Measurements from ENCODE around the gene KIF5C.

Gene KIF5C

DNA sequence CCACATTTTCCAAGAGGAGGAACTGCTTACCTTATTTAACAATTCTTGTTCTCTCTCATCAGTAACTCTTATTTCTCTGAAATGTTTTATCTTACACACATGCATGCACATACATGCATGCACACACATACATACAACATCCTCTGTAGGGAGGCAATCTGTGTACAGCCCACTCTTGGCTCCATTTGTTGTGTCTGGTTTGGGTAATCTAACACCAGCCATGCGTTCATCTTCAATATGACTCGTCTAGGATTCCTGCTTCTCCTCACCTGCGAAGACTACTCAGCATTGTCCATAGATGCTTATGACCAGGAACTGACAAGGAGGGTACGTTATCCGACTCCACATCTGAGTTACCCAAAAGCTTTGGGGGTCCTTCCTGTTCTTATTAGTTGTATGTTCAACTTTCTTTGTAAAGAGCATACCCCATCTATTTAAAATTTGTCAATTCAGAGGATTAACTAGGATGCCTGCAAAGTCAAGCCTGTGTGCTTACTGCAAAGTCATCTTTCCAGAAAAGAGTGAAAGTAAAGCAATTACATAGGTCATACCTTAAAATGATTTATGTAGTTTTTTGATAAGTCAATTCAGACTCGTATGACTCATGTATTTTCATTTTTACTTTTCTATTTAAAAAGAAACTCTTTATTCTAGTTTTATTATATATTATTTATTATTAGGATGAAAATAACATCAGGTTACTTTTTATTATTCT is 181.7 kb downstream of the KIF5C start:
- DNase-seq: no peak

DNA sequence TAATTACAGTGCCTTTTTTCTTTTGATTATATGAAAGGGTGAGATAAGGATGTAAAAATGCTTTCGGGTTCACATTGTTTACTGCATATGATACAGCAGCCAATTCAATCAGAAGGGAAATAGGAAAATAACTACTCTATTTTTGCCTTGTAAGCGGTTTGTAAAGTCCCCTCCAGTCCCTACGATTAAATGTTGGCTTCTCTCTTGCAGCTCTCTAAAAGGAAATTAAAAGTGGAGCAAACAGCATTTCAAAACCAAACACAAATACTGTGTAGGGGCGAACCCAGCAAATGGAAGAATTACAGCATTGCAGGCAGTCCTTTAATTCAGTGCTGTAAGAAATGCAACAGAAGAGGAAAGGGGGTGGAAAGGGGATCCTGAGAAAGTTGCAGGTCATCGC is 182.4 kb downstream of the KIF5C start:
- DNase-seq: no peak

DNA sequence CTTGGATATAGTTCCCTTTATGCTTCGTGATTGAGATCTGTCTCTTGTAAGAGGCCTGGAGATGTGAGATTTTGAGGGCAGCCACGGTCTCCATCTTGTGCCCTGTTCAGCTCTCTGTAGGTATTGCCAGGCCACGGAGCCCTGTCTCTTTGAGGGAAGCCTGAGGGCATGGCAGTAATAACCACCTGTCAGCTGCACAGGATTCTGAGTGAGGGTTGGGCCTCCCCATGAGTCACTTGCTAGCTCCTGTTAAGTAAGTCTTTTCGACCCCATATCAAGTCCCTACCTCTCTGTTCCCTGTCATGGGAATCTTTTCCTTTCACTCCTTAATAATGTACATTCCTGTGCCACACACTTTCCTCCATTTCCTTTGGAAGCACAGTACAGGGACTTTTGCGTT is 183.9 kb downstream of the KIF5C start:
- no peak for DNase-seq

DNA sequence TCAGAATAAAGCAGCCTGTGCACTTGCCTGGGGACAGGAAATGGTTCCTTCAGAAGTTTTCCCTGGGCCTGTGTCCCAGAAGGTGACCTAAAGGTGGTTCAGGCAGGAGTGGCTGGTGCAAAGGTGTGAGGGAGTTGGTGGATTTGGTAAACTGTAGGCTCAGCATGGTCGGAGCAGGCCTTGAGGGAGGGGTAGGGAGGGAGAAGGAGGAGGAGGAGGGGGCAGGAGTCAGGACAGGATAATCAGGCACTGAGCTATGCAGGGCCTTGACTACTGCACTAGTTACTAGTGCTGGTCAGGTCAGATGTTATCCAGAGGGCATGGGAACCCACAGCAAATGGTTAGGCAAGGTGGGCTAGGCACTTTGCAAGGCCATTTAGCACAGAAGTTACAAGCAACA is 184.8 kb downstream of the KIF5C start:
- DNase-seq: no peak

DNA sequence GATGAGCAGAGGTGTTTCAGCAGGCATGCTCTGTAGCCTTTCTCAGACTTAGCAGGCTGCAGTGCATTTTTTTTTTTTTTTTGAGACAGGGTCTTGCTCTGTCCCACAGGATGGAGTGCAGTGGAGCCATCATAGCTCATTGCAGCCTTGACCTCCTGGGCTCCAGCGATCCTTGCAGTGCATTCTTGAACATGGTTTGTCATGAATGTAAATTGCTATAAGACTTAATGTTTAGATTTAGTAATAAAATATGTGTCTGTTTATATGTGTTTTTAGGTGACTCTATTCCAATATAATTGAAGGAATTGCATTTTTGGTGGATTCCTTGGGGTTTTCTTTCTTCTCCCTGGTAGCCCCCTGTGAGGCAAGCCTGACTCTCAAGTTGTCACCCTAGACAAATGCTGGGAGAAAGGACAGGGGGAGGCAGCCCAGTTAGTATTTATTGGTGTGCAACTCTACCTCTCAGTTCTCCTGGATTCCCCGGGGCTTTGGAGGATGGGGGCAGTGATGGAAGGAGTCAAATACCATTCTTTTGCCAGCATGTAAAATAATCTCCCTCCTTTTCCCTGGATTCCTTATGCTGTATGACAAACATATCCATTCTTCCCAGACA is 186.2 kb downstream of the KIF5C start:
- DNase-seq: no peak

DNA sequence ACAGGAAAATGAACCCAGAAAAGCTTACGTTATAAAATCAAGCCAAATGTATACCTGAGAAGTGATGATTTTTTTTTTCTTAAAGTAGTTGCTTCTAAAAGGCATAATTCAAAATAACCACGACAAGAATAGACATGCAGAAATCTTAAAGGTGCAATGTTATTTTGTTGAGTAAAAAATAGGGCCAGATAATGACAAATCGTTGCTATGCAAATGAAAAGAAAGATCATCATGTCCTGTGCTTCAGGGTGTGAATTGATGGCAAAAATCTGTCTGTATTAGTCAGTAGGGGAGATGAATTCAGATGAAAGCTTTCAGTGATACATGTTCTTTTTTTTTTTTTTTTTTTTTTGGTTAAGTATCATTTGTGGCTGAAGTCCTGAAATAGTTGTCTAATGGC is 187.5 kb downstream of the KIF5C start:
- no peak for DNase-seq

DNA sequence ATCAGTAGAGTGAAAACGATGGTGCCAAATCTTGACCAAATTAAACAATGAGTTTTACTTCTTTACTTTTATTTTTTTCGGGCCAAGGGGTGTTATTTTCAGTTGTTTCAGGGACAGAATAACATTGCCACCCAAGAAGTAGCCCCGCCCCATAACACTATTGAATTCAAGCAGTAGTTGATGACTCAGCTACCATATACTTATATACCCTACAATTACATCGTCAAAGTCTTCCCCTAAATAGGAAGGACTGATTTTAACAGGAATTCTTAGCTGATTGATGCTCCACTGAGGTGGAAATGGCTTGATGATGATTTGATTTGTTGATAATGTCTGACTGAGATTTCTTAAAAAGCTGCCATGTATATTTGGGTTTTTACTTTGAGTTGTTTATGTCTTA is 188.2 kb downstream of the KIF5C start:
- DNase-seq: no peak

DNA sequence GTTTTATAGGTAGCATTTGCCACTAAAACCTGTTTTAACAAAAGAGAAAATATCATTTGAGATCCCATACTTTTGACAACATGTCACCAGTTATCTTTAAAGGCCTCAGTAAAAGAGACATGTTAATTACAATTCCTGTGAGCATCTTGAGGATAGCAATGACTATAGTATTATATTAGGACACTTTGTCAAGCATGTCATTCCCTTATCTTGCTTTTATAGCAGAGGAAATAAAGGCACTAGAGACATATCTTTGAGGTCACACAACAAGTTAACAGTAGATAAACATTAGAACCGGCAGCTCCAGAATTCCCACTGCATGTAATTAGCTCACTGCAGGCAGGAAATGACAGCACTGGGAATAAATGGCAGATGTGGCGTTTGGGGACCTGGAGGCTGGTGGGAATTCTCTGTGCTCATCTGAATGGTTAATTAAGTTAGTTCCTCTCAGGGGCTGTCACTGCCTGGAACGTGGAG is 189.4 kb downstream of the KIF5C start:
- no peak for DNase-seq

DNA sequence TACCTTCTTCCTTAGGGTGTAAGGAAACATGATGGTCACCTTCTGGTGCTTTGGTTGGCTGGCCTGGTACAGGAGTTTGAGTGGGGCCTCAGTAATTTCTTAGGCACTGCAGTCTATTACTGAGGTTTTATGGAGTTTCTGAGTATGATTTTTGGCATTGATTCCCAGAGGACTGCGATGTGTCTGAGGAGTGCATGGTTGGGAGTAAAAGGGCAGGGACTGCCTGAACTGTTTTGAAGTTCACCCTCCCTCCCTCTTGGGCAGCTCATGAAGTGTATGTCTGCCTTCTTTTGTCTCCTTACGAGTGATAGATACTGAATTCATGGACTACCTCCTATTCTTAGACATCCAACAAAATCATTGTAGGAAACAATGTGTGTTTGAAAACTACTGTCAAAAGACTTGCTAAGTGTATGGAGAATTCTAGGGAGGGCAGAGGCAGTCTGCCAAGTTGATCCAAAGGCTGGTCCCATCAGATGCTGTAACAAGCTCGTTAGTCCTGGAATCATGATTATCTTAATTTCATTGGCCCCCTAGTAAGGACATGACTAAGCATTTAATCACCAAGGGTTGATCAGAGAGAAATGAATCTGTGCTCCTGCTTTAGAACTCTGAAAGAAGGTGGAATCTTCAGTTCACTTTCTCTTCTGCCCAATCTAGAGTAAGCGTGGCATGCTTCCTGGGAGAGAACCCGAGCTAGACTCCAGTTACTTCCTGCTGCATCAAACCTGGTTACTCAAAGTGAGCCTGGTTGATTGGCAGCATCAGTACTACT is 190.0 kb downstream of the KIF5C start:
- no peak for DNase-seq

DNA sequence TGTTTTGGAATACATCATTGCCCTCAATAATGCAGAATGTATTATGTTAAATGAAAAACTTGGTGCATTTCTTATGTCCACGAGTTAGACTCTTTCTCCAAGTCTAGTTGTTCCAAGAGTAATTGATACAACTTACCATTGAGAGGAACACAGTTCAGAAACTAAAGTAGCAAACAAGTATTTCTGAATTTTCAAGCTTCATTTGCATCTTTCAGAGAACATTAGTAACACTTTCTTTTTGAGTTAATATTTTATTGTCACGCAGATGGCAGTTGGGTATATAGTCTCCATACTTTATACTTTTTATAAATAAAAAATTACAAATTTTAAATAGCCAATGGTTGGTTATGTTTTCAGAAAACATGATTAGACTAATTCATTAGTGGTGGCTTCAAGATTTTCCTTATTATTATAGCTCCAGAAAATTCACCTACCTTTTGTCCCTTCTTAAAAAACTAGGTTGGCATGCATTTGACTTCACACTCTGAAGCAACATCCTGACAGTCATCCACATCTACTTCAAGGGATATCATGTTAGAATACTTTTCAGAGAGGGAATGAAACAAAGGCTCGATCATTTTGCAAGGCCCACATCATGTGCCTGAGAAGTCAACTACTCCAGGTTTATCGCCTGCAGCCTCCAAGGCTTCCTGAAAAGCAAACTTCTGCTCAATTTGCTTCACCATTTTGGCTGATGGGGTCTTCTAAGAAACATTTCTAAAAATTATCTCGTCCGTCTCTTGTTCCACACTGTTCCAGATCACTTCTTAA is 193.4 kb downstream of the KIF5C start:
- no peak for DNase-seq

DNA sequence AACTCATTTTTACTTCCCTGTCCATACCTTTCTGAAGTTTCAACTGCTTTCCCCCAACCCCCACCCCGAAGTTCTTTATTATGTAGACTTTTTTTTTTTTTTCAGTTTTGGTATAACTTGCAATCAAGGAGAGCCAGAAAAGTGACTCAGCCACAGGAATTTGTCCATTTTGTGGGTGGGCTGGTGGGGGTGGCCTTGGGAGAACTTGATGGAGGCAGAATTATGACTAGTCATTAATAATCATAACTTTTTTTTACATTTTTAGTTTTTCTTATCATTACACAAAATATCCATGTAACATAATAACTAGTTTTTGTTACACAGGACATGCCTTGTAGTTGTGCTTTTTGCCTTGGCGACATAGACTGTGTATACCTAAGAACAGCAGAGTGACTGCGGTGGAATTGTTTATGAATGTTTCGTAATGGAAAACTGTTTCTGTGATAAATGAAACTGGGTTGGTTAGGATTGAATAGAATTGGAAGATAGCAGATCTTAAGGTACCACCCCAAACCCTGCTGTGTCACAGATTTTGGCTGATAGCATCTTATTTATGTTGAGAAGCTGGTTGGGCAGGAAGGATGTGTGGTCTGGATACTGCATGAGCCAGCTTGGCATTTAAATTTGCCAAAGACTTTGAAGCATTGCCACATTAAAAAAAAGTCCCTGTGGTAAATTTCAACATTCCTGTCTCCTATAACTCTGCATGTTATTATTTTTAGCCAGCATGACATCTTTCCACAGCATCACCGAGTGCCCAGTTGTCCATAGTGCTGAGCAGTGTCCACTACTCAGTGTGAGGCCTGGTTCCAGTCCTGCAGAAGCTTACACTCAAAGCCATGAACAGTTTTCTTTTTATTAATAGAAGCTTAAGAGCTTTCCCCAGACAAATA is 194.2 kb downstream of the KIF5C start:
- DNase-seq: no peak

DNA sequence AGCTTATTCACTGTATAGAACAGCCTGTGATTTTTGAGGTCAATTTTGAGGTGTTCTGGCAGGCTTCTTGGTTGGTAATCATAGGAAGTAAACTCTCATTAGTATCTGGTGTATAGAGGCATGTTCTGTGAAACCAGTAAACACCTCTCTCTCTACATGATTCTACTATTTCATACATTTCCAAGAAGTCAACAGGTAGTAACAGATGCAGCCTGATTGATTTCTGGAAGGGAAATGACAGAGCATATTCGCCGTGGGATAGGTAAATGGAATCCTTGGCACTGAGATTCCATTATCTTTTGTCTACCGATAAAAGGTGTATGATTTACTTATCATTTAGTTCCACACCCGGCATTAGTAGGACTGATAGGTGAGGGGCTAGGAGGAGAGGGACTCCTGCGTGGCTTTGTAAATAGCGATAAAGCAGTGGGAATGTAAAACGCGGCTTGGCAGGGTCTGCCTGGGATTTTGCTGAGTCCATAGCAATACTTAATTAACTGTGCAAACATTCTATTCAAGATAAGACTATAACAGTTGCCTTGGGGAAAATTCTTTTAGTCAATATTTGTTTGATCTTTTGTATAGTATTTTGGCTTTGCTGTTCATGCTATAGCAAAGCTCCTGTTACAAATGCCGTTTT is 195.8 kb downstream of the KIF5C start:
- no peak for DNase-seq

DNA sequence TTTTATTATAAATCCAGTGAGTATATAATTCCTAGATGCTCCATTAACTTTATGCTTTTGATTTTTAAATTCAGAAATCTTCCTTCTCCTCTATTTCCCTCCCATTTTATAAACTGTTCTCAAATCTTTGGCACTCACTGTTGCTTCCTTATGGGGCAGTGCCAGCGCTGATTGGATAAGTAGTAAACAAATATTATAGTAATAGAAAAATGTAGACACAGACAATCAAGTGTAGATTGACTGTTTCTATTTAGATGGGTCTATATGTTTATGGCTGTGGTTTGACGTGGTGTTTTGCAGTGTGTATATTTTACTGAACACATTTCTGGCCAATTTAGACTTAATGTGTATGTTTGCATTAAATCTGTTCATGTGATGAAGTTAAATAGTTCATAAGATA is 200.1 kb downstream of the KIF5C start:
- peak; percentile 24 for DNase-seq

DNA sequence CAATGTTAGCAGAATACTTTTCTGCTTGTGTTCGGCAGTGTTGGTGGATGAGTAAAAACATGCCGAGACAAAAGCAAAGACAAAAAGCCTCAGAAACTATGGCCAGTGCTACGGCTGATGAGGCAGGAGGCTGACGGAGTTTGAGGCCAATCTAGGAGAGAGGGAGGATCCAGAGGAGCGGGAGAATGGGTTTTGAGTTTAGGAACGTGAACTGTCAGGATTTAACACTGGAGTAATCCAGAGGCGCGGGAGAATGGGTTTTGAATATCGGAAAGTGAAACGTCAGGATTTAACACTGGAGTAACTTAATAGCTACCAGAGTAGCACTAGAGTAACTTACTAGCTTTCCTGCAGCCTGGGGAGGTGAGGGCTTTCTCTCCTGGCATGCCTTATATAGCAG is 200.8 kb downstream of the KIF5C start:
- DNase-seq: no peak

Measured in NCI-H510A treated with DMSO at 0.1 percent for 48 hours (cell line).